Measurements from ENCODE around the gene WBP1L. TPM values are rescaled to one million over a fixed set of nuclear protein-coding genes. Genes with fewer than 3 reads are reported as not detected.

WBP1L gene
- total and polyA plus RNA-seq, 2 of the 13 experiments (the other 11 are each of a cell fraction or from before 2014, with no cell fraction given) = 8.3 to 12.3 TPM

DNA sequence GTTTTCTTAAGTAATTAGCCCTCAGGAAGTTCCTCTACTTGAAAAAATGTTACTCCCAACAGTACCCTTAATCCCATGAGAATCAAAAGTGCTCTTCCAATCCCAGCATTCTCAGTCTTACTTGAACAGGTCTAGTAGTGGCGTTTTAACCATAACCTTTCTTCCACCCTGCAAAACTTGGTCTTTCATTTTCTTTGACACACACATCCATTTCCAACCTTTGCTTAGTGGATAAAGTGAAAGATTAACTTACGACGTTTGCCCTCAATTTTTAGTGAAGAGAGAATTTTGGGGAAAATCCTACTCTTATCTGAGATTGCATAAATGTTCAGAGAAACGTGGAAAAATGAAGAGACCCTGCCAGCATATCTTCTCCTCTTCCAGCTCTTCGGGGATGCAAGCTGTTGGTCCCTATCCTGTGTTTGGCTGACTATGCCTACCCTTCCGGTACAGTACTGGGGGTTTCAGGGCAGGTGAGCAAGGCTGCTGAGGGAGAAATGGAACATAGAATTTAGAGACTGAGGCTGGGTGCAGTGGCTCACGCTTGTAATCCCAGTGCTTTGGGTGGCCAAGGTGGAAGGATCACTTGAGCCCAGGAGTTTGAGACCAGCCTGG lies 18.8 kb downstream of the WBP1L start:
- Histone ChIP-seq H3K4me2 (ENCODE audit: low read depth, low read length) (no peak overlapping the region), H3K27me3 (ENCODE audit: control insufficient read depth in 1 of 2, insufficient read depth in 2 of 2, low read length in 2 of 2) (no peaks in the 10 kb centered on the region), H3K79me2 (ENCODE audit: insufficient read depth, low read length) (peaks cover 2% of the 10 kb centered on the region), H3K9me3 (ENCODE audit: low read length) (no peaks in the 10 kb centered on the region), H2AFZ (ENCODE audit: low read length) (no peak overlapping the region), H3K4me1 (ENCODE audit: insufficient read depth, low read length) (peaks cover 22% of the 10 kb centered on the region), H4K20me1 (ENCODE audit: insufficient read depth, low read length) (no peaks in the 10 kb centered on the region), H3K4me3 (replicated peaks in 1 of 3; ENCODE audit: insufficient read depth in 1 of 3, low read depth in 2 of 3, low read length in 3 of 3) (no peak overlapping the region), H3K36me3 (replicated peaks in 1 of 2; ENCODE audit: control insufficient read depth in 1 of 2, insufficient read depth in 2 of 2, low read length in 2 of 2) (no peaks in the 10 kb centered on the region), H3K27ac (ENCODE audit: extremely low read length, insufficient read depth, low read length) (no peak overlapping the region), H3K9ac (ENCODE audit: insufficient read depth, low read depth, low read length) (no peak overlapping the region)
- CTCF ChIA-PET (ENCODE audit: low intra/inter-chr PET ratio, low total read pairs) = no interaction called here
- TF ChIP-seq ZFP1 (CRISPR knock-in tag; IDR thresholded peaks at IDR 0.05) (no peak), KLF6 (CRISPR knock-in tag; IDR thresholded peaks at IDR 0.05) (no peak), ETV5 (CRISPR knock-in tag; IDR thresholded peaks at IDR 0.05; ENCODE audit: borderline replicate concordance) (no peak), MED8 (CRISPR knock-in tag; IDR thresholded peaks at IDR 0.05; ENCODE audit: insufficient replicate concordance) (no peak), ZNF296 (CRISPR knock-in tag; conservative IDR thresholded peaks at IDR 0.05) (no peak), ZNF12 (CRISPR knock-in tag; IDR thresholded peaks at IDR 0.05) (no peak), EP300 (IDR thresholded peaks at IDR 0.05; ENCODE audit: low read depth in 2 of 2, low read length in 2 of 2) (no peak), EP300 (CRISPR knock-in tag; IDR thresholded peaks at IDR 0.05; ENCODE audit: borderline replicate concordance) (no peak), NBN (conservative IDR thresholded peaks at IDR 0.05) (no peak), ZFY (CRISPR knock-in tag; IDR thresholded peaks at IDR 0.05) (no peak), ZNF510 (CRISPR knock-in tag; IDR thresholded peaks at IDR 0.05; ENCODE audit: low read depth) (no peak), ATF2 (CRISPR knock-in tag; IDR thresholded peaks at IDR 0.05) (no peak)
- TF ChIP-seq, protein P1, sequence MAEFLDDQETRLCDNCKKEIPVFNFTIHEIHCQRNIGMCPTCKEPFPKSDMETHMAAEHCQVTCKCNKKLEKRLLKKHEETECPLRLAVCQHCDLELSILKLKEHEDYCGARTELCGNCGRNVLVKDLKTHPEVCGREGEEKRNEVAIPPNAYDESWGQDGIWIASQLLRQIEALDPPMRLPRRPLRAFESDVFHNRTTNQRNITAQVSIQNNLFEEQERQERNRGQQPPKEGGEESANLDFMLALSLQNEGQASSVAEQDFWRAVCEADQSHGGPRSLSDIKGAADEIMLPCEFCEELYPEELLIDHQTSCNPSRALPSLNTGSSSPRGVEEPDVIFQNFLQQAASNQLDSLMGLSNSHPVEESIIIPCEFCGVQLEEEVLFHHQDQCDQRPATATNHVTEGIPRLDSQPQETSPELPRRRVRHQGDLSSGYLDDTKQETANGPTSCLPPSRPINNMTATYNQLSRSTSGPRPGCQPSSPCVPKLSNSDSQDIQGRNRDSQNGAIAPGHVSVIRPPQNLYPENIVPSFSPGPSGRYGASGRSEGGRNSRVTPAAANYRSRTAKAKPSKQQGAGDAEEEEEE (CRISPR knock-in tag; IDR thresholded peaks at IDR 0.05; ENCODE audit: borderline replicate concordance) = no peak
- no TSS peak for BruUV-seq (replicated peaks)
- in situ Hi-C loops (cut with HindIII; ENCODE audit: extremely low pct_ligation_motif_present, low pct_unique_long_range_greater_than_20kb) = no loop called here
- POLR2A ChIA-PET = interaction anchor here (0.6 kb wide), 1 partner anchor 1207 kb away, joined by 3 read pairs; no protein-coding TSS in a partner anchor
- no peak for DNase-seq (ENCODE audit: low spot score)
- intact Hi-C loops (cut with micrococcal nuclease; ENCODE audit: unreplicated experiment) = no loop called here
- 89% methylated on average over 7 of the region's 7 CpGs for WGBS (ENCODE audit: low lambda C conversion rate)
- no peak for ATAC-seq
- no peak for FAIRE-seq
